HG03103 (cell line): ENCODE measurements around the gene YARS1.
A peak's percentile ranks its signal among the peaks of the same experiment; 100 is the strongest.

Experiments used
- ATAC-seq: cut with Tn5 transposase; IDR thresholded peaks from one replicate; pipeline ENCODE4 v1.9.1; 2021; ENCODE audit warnings: low read depth; ENCODE audit not compliant: unreplicated experiment

Gene YARS1

DNA sequence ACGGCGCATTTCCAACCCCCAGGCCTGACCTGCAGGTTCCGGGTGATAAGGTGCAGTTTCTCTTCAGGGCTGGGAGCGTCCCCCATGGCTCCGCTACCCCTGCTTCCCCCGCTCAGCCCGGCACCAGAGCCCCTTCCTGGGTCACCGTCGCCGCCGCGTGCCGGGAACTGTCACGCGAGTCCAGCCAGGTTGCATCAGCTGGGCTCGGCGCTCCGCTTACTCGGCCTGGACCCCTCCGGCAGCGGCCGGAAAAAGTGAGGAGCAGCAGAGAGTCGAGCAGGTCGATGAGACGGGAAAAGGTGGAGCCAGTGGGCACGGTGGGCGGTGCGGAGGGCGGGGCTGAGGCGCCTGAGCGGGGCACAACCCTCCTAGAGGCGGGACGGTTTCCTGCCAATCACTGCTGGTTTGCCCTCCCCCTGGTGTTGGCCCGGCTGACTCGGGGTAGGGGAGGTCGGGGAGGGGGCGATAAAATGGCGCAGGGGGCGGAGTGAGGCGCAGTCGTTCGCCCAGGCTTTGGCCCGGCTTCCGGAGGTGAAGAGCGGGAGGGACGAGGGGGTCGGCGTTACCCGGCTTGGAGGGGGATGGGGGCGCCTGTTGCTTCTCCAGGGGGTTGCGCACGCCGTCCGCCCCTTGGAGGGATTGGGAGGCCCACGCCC lies at the start of gene YARS1, which contains the start of gene S100PBP:
Gene YARS1 (minus strand): TSS at position 200 of the 656 bp plus-strand sequence. CDS start 114 bp downstream, at position 86.
Gene S100PBP (plus strand): TSS at position 495 of the 656 bp plus-strand sequence. CDS start 8,447 bp downstream, outside the sequence.
- peak; percentile 83 for ATAC-seq

DNA sequence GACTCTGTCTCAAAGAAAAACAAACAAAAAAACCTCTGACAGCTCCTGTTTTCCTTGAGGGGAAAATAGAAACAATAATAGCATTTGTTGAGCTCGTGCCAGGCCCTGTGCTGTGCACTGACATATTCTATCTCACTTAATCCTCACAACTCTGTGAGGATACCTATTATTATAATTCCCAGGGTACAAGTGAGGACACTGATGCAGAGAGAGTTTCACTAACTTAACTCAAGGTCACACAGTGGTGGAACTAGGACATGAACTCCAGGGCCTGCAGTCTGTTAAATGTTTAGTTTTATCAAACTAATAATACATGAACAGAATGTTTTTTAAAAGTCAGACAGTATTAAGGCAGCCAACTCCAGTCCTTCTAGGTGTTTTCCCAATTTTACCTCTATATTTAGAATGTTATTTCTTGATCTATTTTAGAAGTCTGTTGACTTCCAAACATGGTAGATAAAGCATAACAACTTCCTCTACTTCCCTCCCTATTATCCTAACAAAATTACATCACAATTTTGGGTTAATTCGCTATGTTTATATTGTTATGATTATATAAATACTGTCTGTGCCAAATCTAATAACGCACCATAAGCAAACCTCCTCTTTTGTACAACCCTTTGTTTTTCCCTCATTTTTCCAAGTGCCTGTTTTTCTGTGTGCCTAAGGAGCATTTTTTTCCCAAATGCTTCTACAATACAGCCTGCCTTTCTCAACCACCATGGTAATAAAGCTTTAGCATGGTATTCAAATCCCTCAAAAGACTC lies 48.7 kb upstream of the YARS1 start:
- no peak for ATAC-seq

DNA sequence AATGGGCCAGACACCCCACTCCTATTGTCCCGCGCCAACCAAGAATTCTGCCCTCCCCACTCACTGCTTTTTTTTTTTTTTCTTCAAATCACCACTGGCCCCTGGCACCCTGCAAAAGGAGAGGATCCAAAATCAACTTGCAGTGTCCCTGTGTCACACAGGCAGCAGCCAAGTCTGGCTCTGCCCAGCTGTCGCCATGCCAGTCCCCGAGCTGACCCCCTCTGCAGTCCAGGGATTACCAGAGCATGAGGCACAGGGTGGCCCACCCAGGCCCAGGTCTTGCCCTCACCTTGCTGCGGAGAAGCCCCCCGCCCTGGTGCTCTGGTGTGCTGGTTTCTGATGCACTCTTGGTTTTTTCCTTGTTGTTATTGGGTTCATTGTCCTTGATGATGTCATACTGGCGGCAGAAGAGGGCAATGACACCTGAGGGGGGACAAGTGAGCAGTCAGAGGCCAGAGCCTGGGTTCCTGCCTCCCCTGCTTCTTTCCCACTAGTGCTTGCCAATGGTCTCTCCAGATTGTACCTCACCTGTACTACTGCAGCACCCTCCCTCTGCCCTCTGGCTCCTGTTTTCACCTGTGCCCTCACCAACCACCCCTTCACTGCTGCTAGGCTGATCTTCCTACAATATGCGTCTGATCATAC lies 47.3 kb upstream of the YARS1 start:
- ATAC-seq = no peak

DNA sequence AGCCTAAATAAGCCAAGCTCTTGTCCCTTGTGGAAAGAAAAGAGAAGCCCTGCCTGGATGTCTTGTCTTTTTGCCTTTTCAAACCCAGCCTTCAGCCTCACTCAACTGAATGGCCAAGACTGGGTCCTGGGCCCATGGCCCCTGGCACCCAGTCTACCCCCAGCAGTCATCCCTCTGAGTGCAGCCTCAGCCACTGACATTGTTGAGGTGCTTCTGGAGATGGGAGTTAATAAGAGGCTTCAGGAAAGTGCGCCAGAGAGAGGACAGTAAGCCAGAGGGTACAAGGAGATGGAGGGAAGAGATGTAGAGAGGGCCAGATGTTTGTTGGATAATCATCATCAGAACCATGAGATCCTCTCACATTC lies 46.7 kb upstream of the YARS1 start:
- ATAC-seq = no peak

DNA sequence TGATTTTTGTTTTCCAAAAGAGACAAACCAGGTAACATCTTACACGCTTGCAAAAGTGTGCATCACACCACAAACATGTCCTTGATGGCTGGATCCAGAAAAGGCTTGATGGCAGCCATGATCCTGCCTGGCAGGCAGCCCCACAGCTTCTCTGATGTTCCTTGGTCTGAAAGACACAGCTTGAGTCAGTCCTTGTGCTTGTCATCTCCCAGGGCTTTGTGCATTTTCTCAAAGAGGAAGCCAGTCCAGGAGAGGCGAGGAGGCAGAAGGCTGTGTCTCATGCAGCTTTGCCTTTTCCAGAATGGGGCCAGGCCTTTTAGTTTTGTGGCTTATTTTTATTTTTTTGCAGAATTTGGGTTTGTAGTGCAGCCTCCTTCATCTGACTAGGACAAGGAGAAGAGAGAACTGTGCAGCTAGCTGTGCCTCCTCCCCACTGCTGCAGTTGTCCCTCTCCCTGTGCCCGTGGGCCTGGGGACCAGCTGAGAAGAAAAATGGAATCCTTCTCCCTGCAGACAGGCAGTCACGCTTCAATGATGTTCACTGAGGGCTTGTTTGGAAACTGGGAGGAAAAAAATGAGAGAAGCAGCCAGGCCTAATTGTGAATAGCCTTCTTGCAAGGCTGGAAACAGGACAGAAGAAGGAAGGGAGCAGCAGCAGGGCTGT lies 46.2 kb upstream of the YARS1 start:
- no peak for ATAC-seq

DNA sequence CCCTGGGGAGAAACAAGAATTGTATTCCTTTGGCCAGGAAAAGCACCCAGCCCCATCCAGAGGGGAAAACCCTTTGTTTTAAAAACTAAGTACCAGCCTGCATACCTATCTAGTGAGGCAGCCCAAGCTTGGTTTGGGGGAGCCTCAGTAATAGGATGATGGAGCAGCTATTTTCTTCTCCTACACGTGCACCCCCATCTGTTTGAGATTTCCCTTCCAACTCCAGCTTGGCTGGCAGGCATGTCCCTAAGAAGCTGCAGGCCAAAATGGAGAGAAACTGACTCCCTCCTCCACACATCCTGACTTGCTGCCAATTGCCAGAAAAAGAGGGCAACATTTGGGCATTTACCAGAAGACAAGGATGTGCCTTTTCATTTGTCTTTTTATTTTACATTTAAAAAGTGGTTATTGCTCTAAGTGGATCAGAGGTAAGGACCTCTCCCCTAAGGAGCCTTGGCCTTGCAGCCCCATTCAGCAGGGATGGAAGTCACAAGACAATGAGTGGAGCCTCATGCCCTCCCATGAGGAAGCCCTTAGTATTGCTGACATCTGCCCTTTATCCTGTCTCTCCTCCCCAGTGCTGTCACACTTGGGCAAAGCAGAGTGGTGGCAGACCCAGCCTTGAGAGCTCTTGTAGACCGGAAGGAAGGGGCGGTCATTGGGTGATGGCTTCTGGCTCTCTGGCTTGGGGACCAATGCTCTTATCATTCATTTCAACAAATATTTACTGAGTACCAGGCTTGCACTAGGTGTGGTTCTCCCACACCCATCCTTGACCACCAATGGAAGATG lies 44.9 kb upstream of the YARS1 start:
- no peak for ATAC-seq

DNA sequence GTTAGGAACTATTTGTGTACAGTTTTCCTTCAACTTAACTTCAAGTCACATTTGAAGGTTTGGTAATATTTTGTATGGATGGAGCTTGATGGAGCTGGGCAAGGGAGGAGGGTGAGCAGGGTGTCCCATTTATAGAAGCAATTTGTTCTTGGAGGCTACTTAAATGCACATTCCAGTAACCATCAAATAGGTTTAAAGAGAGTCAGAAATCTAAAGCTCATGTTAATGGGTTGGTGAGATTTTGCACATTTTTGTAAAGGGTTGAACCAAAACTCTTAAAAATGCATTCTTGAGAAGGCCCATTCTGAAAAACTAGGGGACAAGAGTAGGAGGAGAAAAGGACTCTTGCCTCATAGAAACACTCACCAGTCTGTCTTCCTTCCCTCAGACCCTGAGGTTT lies 43.4 kb upstream of the YARS1 start:
- ATAC-seq = no peak

DNA sequence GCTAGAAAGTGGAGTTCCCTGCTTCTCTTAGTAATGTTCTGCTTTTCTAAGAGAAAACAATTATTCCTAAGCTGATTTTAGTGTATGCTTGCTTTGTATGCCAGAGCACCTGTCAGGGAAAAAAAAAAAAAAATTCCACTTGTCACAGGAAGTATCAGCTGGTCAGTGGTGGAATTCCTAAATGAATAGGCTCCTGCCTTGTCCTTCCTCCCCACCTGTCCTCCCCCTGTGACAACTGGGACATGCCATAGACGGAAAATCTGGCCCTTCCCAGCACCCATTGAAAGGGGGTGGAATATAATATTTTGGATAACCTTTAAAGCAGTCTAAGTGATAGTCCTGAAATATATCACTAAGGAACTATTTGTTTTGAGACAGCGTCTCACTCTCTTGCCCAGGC lies 42.8 kb upstream of the YARS1 start:
- no peak for ATAC-seq

DNA sequence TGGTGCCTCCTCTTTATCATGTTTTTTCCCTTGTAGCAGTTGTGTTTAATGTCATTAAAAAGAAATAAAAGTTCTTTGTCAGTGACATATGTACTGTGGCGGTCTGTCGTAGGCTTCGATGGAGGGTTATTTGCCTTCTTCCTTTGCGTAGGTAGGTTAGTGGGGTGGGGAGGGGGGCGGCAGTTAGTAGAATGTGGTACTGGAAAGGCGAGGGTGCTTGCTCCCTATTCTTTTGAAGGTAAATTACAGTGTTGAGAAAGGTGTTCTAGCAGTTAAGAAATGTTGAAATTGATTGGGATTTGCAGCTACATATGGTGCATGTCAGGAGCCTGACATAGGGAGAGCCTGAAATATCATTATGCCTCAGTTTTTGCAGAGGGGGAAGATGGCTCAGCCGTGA lies 41.6 kb upstream of the YARS1 start:
- no peak for ATAC-seq

DNA sequence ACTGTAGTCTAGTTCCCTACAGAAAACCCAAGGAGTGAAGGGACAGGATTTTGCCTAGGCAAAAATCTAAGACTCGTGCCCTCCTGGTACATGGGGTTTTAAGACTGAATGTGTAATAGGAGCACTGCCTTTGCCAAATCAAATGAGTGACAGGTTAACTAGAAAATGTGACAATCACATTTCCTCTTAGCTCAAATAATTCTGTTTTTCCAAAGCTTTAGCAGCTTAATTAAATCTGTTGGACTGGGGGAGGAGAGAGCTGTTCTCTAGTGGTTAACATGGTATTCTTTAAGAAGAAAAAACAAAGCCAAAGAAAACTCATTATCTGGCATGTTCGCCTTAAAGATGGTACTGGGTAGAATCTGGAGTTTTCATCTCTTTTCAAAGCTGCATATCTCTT lies 41.0 kb upstream of the YARS1 start:
- ATAC-seq = no peak

DNA sequence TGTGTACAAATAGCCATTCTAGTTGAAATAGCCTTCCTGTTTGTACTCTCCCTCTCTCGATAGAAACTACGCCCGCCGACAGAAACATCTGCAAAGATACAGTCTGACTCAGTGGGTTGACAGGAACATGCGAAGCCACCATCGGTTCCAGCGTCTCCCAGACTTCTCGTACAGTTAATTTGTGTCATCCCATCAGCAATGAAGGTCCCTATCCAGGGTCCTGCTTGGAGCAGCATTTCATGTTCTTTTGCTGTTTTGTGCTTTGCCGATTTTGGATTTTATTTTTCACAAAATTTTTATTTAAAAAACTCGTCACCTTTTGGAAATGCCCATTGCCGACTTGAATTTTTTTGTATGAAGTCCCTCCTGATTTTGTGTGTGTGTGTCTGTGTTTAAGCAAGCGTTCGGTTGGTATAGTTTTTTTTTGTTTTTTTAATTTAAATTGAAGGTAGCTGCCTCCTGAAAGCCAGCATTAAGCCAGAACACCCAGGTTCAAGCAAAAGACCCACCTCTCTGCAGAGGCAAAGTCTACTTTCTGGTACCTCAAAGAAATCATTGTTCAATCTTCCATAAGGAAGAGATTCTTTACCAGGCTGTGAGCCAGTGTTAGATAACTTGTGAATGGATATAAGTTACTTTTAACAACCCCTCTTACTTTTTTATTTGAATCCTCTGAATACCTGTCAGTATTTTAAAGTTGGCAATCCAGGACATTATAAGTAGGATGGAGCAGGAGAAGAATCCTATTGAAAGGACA lies 38.9 kb upstream of the YARS1 start:
- no peak for ATAC-seq

DNA sequence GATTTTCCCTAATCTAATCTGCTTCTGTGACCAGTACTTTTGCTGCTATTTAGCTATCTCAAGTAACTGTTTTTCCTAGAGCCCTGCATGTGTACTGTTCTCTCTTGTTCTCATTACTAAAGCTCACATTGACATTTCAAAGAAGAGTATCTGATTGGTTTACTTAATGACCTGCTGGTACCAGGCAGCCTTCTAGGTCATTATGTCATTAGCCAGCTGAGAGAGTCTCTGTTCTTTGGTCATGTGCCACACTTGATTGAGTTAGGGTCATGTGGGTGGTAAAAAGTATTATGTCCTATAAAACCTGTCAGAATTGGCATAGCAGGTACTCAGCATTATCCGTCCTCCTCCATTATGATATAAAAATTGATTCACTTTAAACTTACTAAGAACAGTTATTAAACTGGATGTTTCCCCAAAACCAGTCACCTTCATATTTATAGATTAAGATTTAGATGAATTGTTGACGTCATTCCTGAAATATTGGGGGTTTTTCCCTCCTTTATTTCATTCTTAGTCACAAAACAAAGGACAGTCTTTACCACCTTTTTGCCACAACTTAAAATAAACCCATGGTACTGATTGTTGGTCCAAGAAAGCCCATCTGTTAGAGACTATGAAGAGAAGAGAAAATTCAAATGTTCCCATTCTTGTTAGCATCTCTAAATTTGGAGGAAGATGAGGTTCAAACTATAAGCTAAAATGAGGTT lies 31.4 kb upstream of the YARS1 start:
- ATAC-seq = no peak

DNA sequence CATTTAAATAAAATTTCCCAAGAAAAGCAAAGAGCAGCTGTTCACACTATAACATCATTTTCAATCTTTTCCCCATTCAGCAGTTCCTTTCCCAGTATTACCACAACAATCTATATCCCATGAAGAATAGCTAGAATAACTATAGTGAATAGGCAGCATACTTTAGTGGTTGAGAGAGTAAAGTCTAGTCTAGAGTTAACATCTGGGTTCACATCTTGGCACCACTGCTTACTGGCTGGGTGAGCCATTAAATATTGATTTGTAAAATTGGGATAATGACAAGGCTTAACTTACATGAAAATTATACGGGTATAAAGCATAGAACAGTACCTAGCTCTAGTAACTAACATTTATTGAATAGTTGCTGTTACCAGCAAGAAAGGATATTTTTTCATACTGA lies 14.7 kb upstream of the YARS1 start:
- no peak for ATAC-seq

DNA sequence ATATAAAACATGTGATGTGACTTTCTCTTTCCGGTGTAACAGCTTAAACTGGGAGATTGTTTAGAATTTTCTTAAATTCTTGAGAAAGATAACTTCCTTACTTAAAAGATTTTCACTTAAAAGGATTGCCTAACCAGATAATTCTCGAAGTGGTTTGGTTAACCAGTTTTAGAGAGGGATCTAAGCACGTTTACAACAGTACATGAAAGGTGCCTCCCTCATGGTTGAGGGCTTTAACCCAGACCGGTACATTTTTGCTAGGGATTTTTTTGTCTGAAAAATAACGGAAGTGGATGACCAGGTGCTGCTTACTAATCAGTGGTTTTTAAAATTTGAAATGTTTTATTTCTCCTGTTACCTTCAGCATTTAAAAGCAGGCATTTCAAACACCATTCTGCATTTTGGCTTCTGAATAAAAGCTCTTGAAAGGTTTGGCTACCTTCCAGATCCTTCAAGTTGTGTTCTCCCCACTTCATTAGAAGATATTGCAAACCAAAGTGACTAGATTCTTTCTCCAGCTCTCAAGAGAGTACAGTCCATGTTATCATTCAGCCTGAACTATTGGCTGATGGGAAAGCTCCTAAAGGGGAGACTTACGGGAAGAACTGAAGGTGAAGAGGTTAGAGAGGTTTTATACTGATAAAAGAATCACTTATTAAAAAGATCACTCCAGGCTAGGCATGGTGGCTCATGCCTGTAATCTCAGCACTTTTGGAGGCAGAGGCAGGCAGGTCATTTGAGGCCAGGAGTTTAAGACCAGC lies 13.1 kb upstream of the YARS1 start:
- ATAC-seq = no peak

DNA sequence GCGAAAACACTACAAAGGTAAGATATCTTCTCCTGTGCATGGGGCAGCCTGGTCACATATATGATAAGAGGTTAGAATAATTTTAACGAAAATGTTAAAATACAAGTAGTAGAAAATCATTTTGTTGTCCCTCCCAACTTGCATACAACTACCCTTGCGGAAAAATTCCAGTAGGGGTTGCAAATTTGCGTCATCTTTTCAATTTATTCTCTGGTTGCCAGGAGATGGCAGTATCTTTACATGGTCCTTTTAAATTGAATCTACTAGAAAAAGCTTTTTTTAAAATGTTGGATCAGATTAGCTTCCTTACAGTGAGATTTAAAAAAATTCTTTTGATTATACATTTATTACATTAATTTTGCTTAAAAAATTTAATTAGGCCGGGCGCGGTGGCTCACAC lies 11.2 kb upstream of the YARS1 start:
- no peak for ATAC-seq

DNA sequence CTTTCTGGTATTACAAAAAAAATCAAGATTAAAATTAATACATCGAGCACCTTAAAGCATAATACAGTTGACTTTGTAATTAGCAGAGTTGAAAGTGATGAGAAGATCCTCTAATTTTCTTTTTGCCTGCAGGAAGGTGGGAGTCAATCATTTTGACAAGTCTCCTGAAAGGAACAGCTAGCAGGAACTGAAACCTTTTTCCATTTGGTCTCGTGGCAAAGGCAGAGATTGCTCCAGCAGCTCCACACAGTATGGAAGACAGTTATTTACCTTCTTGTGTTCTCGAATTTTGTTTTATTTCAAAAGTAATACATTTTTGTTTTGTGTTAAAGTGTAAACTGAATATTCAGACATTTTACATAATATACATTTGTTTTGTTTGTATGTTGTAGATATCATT lies 8.0 kb upstream of the YARS1 start:
- no peak for ATAC-seq

DNA sequence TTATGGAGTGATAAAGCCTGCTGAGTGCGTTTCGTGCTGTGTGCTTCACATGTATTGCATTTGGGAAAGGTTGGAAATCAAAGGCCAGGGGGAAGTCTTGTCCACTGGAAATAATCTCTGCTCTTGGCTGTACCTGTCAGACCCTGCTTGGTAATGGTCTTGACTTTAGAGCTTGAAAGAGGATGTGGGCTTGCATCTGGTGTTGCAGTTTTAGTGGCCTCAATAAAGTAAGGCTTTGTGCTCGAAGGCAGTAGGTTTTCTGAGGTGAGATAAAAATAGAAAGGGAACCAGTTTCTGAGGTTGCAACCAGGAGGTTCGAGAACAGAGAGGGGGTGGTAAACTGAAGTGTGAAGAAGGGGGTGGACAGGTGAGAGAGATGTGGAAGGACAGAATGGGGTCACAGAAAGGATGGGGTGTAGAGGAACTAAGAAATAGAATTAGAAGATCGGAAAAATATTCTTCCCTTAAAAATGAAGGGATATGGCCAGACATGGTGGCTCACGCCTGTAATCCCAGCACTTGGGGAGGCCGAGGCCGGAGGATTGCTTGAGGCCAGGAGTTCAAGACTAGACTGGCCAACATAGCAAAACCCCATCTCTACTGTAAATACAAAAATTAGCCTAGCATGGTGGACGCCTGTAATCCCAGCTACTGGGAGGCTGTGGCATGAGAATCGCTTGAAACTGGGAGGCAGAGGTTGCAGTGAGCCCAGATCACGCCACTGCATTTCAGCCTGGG lies 1.8 kb upstream of the YARS1 start:
- ATAC-seq = peak; percentile 37
